SH-SY5Y (cell line): ENCODE results near the gene FBXW8.

Source experiments
- GATA2 ChIP-seq: IDR thresholded peaks from 2 replicates; pipeline ENCODE4 v1.6.1; 2011; ENCODE audit warnings: mild to moderate bottlenecking, low read depth, low read length
- GATA3 ChIP-seq: IDR thresholded peaks from 2 replicates; pipeline ENCODE4 v1.6.1; 2011; ENCODE audit warnings: low read depth, mild to moderate bottlenecking, low read length, moderate library complexity

DNA sequence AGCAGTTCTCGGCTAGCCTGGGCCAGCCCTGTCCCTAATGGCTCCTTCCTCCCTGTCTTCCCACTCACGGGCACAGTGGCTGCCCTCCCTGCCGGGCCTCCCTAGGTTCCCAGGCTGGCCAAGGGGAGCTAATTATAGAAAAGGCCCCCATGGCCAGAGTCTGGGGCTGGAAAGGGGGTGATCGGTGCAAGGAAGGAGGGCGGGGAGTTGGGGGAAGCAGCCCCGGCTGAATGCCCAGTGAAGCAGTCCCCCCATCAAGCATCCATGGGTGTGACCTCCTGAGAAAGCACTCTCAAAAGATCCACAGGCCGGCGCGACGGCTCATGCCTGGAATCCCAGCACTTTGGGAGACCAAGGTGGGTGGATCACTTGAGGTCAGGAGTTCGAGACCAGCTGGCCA, 133.6 kb downstream of the FBXW8 start:
- TF ChIP-seq GATA3: no peak
- no peak for TF ChIP-seq GATA2
